ENCODE data around the gene BOC. TPM values are rescaled to one million over a fixed set of nuclear protein-coding genes. Genes with fewer than 3 reads are reported as not detected.

The BOC gene
- total and polyA plus RNA-seq, 2 donors (not counting 1 experiment from before 2014, with no cell fraction given), result 2.1 to 4.2 TPM

- Histone ChIP-seq H3K9ac (ENCODE audit: insufficient read depth, low read length) (no peak overlapping the region), H3K79me2 (ENCODE audit: control insufficient read depth, insufficient read depth, low read length) (no peaks in the 10 kb centered on the region), H3K36me3 (ENCODE audit: control insufficient read depth, insufficient read depth, low read length) (no peaks in the 10 kb centered on the region), H3K4me1 (ENCODE audit: control insufficient read depth, extremely low read depth, insufficient read depth, low read length) (peaks cover 5% of the 10 kb centered on the region), H3K27ac (ENCODE audit: insufficient read depth, low read length) (no peak overlapping the region), H3K4me2 (ENCODE audit: extremely low read depth, insufficient read depth, low read length) (no peak overlapping the region), H4K20me1 (ENCODE audit: control insufficient read depth, extremely low read depth, insufficient read depth, low read length) (no peaks in the 10 kb centered on the region), H3K4me3 (replicated peaks in 1 of 4; ENCODE audit: control extremely low read depth in 1 of 4, insufficient read depth in 1 of 4, low read depth in 3 of 4, low read length in 4 of 4) (no peak overlapping the region), H3K9me3 (ENCODE audit: control insufficient read depth, insufficient read depth, low read depth, low read length) (no peaks in the 10 kb centered on the region), H2AFZ (ENCODE audit: low read length) (no peak overlapping the region), H3K27me3 (ENCODE audit: control insufficient read depth, insufficient read depth, low read length) (no peaks in the 10 kb centered on the region)
- TF ChIP-seq EZH2 (IDR thresholded peaks at IDR 0.05; ENCODE audit: low read length, missing control alignments) (no peak), CTCF (conservative IDR thresholded peaks at IDR 0.05 in 1 of 2, IDR thresholded peaks at IDR 0.05 in 1 of 2; ENCODE audit: low read depth in 1 of 2, low read length in 2 of 2) (no peak)
- no peak for DNase-seq (ENCODE audit: low read depth in 2 of 2)
Measured at GRCh38 chr3:113253702-113254101, 42.3 kb downstream of the BOC start.

GRCh38 chr3:113254171-113254947 is 43.0 kb downstream of the BOC start:
- H4K20me1 ChIP-seq (ENCODE audit: control insufficient read depth, extremely low read depth, insufficient read depth, low read length), result no peaks in the 10 kb centered on the region
- H3K36me3 ChIP-seq (ENCODE audit: control insufficient read depth, insufficient read depth, low read length), result no peaks in the 10 kb centered on the region
- peaks cover under 1% of the 10 kb centered on the region for H3K4me1 ChIP-seq (ENCODE audit: control insufficient read depth, extremely low read depth, insufficient read depth, low read length)
- no peaks in the 10 kb centered on the region for H3K27me3 ChIP-seq (ENCODE audit: control insufficient read depth, insufficient read depth, low read length)
- H3K9me3 ChIP-seq (ENCODE audit: control insufficient read depth, insufficient read depth, low read depth, low read length), result no peaks in the 10 kb centered on the region
- H3K4me2 ChIP-seq (ENCODE audit: extremely low read depth, insufficient read depth, low read length), result no peak overlapping the region
- no peak overlapping the region for H2AFZ ChIP-seq (ENCODE audit: low read length)
- H3K4me3 ChIP-seq (replicated peaks in 1 of 4; ENCODE audit: control extremely low read depth in 1 of 4, insufficient read depth in 1 of 4, low read depth in 3 of 4, low read length in 4 of 4), result no peak overlapping the region
- TF ChIP-seq EZH2 (IDR thresholded peaks at IDR 0.05; ENCODE audit: low read length, missing control alignments) (no peak), CTCF (conservative IDR thresholded peaks at IDR 0.05 in 1 of 2, IDR thresholded peaks at IDR 0.05 in 1 of 2; ENCODE audit: low read depth in 1 of 2, low read length in 2 of 2) (no peak)
- DNase-seq (ENCODE audit: low read depth in 2 of 2), result no peak
- H3K79me2 ChIP-seq (ENCODE audit: control insufficient read depth, insufficient read depth, low read length), result no peaks in the 10 kb centered on the region
- H3K27ac ChIP-seq (ENCODE audit: insufficient read depth, low read length), result no peak overlapping the region
- no peak overlapping the region for H3K9ac ChIP-seq (ENCODE audit: insufficient read depth, low read length)

- H3K4me2 ChIP-seq (ENCODE audit: extremely low read depth, insufficient read depth, low read length), result no peak overlapping the region
- H3K4me3 ChIP-seq (replicated peaks in 1 of 4; ENCODE audit: control extremely low read depth in 1 of 4, insufficient read depth in 1 of 4, low read depth in 3 of 4, low read length in 4 of 4), result no peak overlapping the region
- H3K9ac ChIP-seq (ENCODE audit: insufficient read depth, low read length), result no peak overlapping the region
- no peaks in the 10 kb centered on the region for H4K20me1 ChIP-seq (ENCODE audit: control insufficient read depth, extremely low read depth, insufficient read depth, low read length)
- no peaks in the 10 kb centered on the region for H3K79me2 ChIP-seq (ENCODE audit: control insufficient read depth, insufficient read depth, low read length)
- no peak overlapping the region for H3K27ac ChIP-seq (ENCODE audit: insufficient read depth, low read length)
- TF ChIP-seq CTCF (conservative IDR thresholded peaks at IDR 0.05 in 1 of 2, IDR thresholded peaks at IDR 0.05 in 1 of 2; ENCODE audit: low read depth in 1 of 2, low read length in 2 of 2) (no peak), EZH2 (IDR thresholded peaks at IDR 0.05; ENCODE audit: low read length, missing control alignments) (no peak)
- no peaks in the 10 kb centered on the region for H3K27me3 ChIP-seq (ENCODE audit: control insufficient read depth, insufficient read depth, low read length)
- H2AFZ ChIP-seq (ENCODE audit: low read length), result no peak overlapping the region
- DNase-seq (ENCODE audit: low read depth in 2 of 2), result no peak
- H3K36me3 ChIP-seq (ENCODE audit: control insufficient read depth, insufficient read depth, low read length), result no peaks in the 10 kb centered on the region
- H3K9me3 ChIP-seq (ENCODE audit: control insufficient read depth, insufficient read depth, low read depth, low read length), result no peaks in the 10 kb centered on the region
- H3K4me1 ChIP-seq (ENCODE audit: control insufficient read depth, extremely low read depth, insufficient read depth, low read length), result no peaks in the 10 kb centered on the region
Measured at GRCh38 chr3:113255100-113255853, 43.9 kb downstream of the BOC start.

All from fibroblast of lung (primary cell).